Measurements from ENCODE around the gene STK24. TPM values are rescaled to one million over a fixed set of nuclear protein-coding genes. Genes with fewer than 3 reads are reported as not detected.

The STK24 gene
- polyA plus RNA-seq, 1 experiment = 44.0 TPM

DNA sequence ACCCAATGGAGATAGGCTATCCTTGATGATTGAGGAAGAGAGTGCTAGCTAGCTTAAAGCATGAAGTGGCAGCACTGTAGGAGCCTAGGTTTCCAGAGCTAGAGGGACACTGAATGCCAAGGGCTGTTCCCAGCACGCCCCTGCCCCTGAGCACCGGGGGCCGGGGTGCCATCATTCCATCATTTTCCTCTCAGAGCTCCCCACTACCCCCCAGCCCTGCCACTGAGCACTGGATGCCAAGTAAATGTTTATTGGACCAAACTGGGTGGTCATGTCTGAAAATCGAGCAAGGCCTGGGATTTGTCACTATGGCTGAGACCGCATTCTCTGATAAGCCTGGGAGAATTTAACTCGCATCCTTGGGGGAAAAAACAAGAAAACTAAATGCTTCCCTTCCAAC, 142.8 kb downstream of the STK24 start:
- ChIA-PET POLR2A (no interaction called here), CTCF (interaction anchor here (0.5 kb wide), 1 partner anchor 309 kb away, joined by 3 read pairs; no protein-coding TSS in a partner anchor)
- Histone ChIP-seq H3K27me3 (ENCODE audit: control insufficient read depth, insufficient read depth, low read length) (no peaks in the 10 kb centered on the region), H3K9me3 (ENCODE audit: control insufficient read depth, insufficient read depth, low read length) (no peaks in the 10 kb centered on the region; the same call in 1 of the 2 replicates), H3K27ac (ENCODE audit: low read depth, low read length) (no peak overlapping the region), H3K4me3 (ENCODE audit: low read depth, low read length) (no peak overlapping the region)
- DNase-seq (ENCODE audit: low read depth, low spot score) = no peak
- TF ChIP-seq, protein P1, sequence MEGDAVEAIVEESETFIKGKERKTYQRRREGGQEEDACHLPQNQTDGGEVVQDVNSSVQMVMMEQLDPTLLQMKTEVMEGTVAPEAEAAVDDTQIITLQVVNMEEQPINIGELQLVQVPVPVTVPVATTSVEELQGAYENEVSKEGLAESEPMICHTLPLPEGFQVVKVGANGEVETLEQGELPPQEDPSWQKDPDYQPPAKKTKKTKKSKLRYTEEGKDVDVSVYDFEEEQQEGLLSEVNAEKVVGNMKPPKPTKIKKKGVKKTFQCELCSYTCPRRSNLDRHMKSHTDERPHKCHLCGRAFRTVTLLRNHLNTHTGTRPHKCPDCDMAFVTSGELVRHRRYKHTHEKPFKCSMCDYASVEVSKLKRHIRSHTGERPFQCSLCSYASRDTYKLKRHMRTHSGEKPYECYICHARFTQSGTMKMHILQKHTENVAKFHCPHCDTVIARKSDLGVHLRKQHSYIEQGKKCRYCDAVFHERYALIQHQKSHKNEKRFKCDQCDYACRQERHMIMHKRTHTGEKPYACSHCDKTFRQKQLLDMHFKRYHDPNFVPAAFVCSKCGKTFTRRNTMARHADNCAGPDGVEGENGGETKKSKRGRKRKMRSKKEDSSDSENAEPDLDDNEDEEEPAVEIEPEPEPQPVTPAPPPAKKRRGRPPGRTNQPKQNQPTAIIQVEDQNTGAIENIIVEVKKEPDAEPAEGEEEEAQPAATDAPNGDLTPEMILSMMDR (IDR thresholded peaks at IDR 0.05; ENCODE audit: low read depth, low read length) = no peak

DNA sequence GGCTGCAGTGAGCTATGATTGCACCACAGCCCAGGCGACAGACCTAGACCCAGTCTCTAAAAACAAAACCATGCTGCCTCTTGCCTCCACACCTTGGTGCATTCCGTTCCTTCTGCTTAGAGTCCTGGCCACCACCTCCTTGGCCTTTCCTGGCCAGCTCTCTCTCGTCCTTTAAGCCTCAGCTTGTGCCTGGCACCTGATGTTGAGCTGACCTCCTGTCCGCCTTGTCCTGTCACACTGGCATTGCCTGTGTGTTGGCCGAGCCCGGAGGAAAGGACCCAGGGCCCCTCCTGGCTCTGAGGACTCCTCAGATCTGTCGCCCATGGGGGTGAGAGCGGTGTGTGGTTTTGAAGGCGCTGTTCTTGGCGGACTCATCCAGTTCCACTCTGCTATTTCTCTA, 143.3 kb downstream of the STK24 start:
- TF ChIP-seq, protein P1 (IDR thresholded peaks at IDR 0.05; ENCODE audit: low read depth, low read length) = no peak
- POLR2A ChIA-PET = no interaction called here
- CTCF ChIA-PET = interaction anchor here (0.5 kb wide), 1 partner anchor 308 kb away, joined by 3 read pairs; no protein-coding TSS in a partner anchor
- Histone ChIP-seq H3K9me3 (ENCODE audit: control insufficient read depth, insufficient read depth, low read length) (no peaks in the 10 kb centered on the region; the same call in 1 of the 2 replicates), H3K27me3 (ENCODE audit: control insufficient read depth, insufficient read depth, low read length) (no peaks in the 10 kb centered on the region), H3K4me3 (ENCODE audit: low read depth, low read length) (no peak overlapping the region), H3K27ac (ENCODE audit: low read depth, low read length) (no peak overlapping the region)
- no peak for DNase-seq (ENCODE audit: low read depth, low spot score)

DNA sequence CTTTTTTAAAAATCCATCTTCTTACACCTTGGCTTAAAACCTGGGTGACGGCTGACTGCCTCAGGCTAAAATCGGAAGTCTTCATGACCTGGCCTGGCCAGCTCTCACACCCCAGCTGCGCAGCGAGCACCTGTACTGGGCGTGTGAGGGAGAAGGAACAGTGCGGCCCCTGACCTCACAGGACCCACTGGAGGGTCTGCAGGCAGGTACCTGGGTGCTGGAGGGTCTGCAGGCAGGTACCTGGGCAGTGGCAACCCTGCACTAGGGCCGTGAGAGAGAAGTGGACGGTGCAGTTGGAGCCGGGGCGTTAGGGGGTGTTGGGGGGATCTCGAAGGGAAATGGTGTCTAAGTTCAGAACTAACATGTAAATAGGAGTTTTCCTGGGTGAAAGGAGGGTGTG, 144.3 kb downstream of the STK24 start:
- Histone ChIP-seq H3K9me3 (ENCODE audit: control insufficient read depth, insufficient read depth, low read length) (no peaks in the 10 kb centered on the region; the same call in 1 of the 2 replicates), H3K27ac (ENCODE audit: low read depth, low read length) (no peak overlapping the region), H3K27me3 (ENCODE audit: control insufficient read depth, insufficient read depth, low read length) (no peaks in the 10 kb centered on the region), H3K4me3 (ENCODE audit: low read depth, low read length) (no peak overlapping the region)
- no peak for DNase-seq (ENCODE audit: low read depth, low spot score)
- TF ChIP-seq, protein P1 (IDR thresholded peaks at IDR 0.05; ENCODE audit: low read depth, low read length) = no peak
- POLR2A ChIA-PET = no interaction called here
- CTCF ChIA-PET = no interaction called here

DNA sequence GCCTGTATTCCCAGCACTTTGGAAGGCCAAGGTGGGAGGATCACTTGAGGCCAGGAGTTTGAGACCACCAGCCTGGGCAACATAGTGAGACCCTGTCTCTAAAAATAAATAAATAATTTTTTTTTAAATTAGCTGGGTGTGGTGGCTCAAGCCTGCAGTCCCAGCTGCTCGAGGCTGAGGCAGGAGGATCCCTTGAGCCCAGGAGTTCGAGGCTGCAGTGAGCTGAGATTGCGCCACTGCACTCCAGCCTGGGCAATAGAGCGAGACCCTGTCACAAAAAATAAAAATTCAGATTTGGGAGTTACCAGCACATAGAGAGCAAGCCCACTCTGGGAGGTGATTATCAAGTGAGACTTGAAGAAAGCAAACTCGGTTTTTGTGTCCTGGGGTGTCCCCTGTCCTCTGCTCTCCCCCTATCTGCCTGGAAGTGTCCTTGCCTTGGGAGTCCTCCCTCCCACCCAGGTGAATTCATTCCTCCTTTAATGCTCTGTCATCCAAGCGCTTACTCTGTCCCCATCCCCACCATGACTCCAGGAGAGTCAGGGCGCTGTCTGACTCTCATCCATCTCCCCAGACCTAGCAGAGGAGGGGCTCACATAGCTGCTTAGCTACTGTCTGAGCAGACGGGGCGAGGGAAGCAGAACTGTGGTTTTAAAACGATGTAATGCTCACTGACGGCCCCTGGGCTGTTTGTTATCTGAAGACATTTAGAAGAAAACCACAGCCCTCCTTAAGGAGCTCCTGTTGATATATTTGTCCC, 146.8 kb downstream of the STK24 start:
- ChIA-PET CTCF (interaction anchor here (0.8 to 1.7 kb wide), 5 partner anchors 15 to 410 kb away, joined by 3 to 5 read pairs (median 4); no protein-coding TSS in a partner anchor), POLR2A (no interaction called here)
- TF ChIP-seq, protein P1 (IDR thresholded peaks at IDR 0.05; ENCODE audit: low read depth, low read length) = no peak
- no peaks in the 10 kb centered on the region; the same call in 1 of the 2 replicates for H3K9me3 ChIP-seq (ENCODE audit: control insufficient read depth, insufficient read depth, low read length)
- no peak for DNase-seq (ENCODE audit: low read depth, low spot score)
- no peak overlapping the region for H3K4me3 ChIP-seq (ENCODE audit: low read depth, low read length)
- no peak overlapping the region for H3K27ac ChIP-seq (ENCODE audit: low read depth, low read length)
- no peaks in the 10 kb centered on the region for H3K27me3 ChIP-seq (ENCODE audit: control insufficient read depth, insufficient read depth, low read length)

DNA sequence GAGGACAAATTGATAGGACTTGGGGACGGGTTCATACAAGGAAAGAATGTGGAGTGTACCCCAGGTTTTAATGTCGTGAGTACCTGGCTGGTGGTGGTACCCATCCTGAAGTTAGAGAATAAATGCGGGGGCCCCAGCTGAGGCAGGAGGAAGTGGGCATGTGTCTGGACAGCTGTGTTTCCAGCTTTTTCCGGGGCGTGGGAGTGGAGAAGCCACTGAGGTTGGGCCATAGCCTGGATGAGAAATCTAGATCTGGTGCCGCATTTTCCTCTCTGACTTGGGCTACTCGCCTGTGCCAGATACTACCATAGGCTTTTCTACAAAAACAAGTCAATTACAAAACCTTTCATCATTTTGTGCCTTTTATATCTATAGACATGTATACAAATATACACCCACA, 147.4 kb downstream of the STK24 start:
- no peak for DNase-seq (ENCODE audit: low read depth, low spot score)
- ChIA-PET CTCF (no interaction called here), POLR2A (no interaction called here)
- H3K27me3 ChIP-seq (ENCODE audit: control insufficient read depth, insufficient read depth, low read length) = no peaks in the 10 kb centered on the region
- no peak overlapping the region for H3K27ac ChIP-seq (ENCODE audit: low read depth, low read length)
- no peak overlapping the region for H3K4me3 ChIP-seq (ENCODE audit: low read depth, low read length)
- TF ChIP-seq, protein P1 (IDR thresholded peaks at IDR 0.05; ENCODE audit: low read depth, low read length) = no peak
- no peaks in the 10 kb centered on the region; the same call in 1 of the 2 replicates for H3K9me3 ChIP-seq (ENCODE audit: control insufficient read depth, insufficient read depth, low read length)

Measured in AG04450 (cell line).